Prostate gland (tissue), 2 donors: ENCODE results near the gene SPATA1.

Source experiments
- CTCF ChIP-seq, 4 experiments: fragments of 200-600 bp in 2 of 4; fragments of 450-650 bp in 2 of 4; sonication (generic) in 2 of 4; IDR thresholded peaks; 1 replicate in 3 of 4; 2 replicates in 1 of 4; pipeline ENCODE4 v1.5.1; 2016 to 2019; ENCODE audit warnings: antibody characterized with exemption in 4 of 4, mild to moderate bottlenecking in 2 of 4, moderate library complexity in 2 of 4
- POLR2AphosphoS5 ChIP-seq: sonication (generic); formaldehyde crosslinking; IDR thresholded peaks from one replicate; pipeline ENCODE4 v1.6.1; 2017; ENCODE audit warnings: antibody characterized with exemption

GRCh38 chr1:84505493-84506001, 639 bp upstream of the SPATA1 start:
- TF ChIP-seq CTCF (IDR thresholded peaks at IDR 0.05) (no peak), POLR2AphosphoS5 (no peak)
